HCT116 (cell line): ENCODE data around the gene GOLM1.

Source experiments
- ATF3 ChIP-seq: IDR thresholded peaks from 2 replicates; pipeline ENCODE4 v1.6.1; 2012
- EZH2 ChIP-seq: fragments of 200-600 bp; sonication (generic); IDR thresholded peaks from 2 replicates; pipeline ENCODE4 v1.6.1; 2017; ENCODE audit warnings: antibody characterized with exemption, mixed run types
- FOSL1 ChIP-seq: IDR thresholded peaks from 2 replicates; pipeline ENCODE4 v1.6.1; 2012; ENCODE audit warnings: low read depth
- POLR2A ChIP-seq: IDR thresholded peaks from 2 replicates; pipeline ENCODE4 v1.7.0; 2011; ENCODE audit warnings: borderline replicate concordance; ENCODE audit not compliant: insufficient read depth, insufficient read length; ENCODE audit errors: extremely low read depth
- POLR2AphosphoS5 ChIP-seq: IDR thresholded peaks from 2 replicates; pipeline ENCODE4 v1.6.1; 2011; ENCODE audit warnings: mild to moderate bottlenecking, low read depth, low read length, moderate library complexity
- RAD21 ChIP-seq: IDR thresholded peaks from 2 replicates; pipeline ENCODE4 v1.6.1; 2012; ENCODE audit warnings: low read depth, mild to moderate bottlenecking
- REST ChIP-seq: IDR thresholded peaks from 2 replicates; pipeline ENCODE4 v1.6.1; 2012; ENCODE audit warnings: low read depth
- SIN3A ChIP-seq: IDR thresholded peaks from 2 replicates; pipeline ENCODE4 v1.6.1; 2012; ENCODE audit warnings: low read depth
- SRF ChIP-seq: IDR thresholded peaks from 2 replicates; pipeline ENCODE4 v1.6.1; 2012; ENCODE audit warnings: low read depth
- TCF7L2 ChIP-seq: IDR thresholded peaks from 2 replicates; pipeline ENCODE4 v1.7.0; 2011; ENCODE audit warnings: borderline replicate concordance, inconsistent platforms; ENCODE audit not compliant: insufficient read depth, insufficient read length; ENCODE audit errors: extremely low read depth
- YY1 ChIP-seq: IDR thresholded peaks from 2 replicates; pipeline ENCODE4 v1.6.1; 2011; ENCODE audit warnings: low read length, low read depth, moderate library complexity, mild to moderate bottlenecking; ENCODE audit not compliant: insufficient replicate concordance; ENCODE audit errors: extremely low read depth
- ZNF274 ChIP-seq: fragments of 200-500 bp; sonication (Bioruptor generic); IDR thresholded peaks from 2 replicates; pipeline ENCODE4 v1.6.1; 2014; ENCODE audit warnings: mild to moderate bottlenecking, low read depth, low read length, inconsistent platforms
- TF ChIP-seq, protein P1 (sequence below), 3 experiments: fragments of 200-600 bp in 1 of 3; sonication (generic) in 1 of 3; IDR thresholded peaks in 2 of 3; conservative IDR thresholded peaks in 1 of 3; 2 replicates each; pipeline ENCODE4 v1.5.1; 2012 to 2017; ENCODE audit warnings: low read depth in 2 of 3, low read length in 2 of 3, antibody characterized with exemption in 1 of 3, borderline replicate concordance in 1 of 3, control low read depth in 1 of 3, mild to moderate bottlenecking in 1 of 3, mixed read lengths in 1 of 3, mixed run types in 1 of 3, moderate library complexity in 1 of 3; ENCODE audit not compliant: insufficient read depth in 1 of 3
- TF ChIP-seq, protein P2 (sequence below): IDR thresholded peaks from 2 replicates; pipeline ENCODE4 v1.6.1; 2012

GRCh38 chr9:86093788-86094555 lies 5.4 kb downstream of the GOLM1 start:
- TF ChIP-seq, protein P1, sequence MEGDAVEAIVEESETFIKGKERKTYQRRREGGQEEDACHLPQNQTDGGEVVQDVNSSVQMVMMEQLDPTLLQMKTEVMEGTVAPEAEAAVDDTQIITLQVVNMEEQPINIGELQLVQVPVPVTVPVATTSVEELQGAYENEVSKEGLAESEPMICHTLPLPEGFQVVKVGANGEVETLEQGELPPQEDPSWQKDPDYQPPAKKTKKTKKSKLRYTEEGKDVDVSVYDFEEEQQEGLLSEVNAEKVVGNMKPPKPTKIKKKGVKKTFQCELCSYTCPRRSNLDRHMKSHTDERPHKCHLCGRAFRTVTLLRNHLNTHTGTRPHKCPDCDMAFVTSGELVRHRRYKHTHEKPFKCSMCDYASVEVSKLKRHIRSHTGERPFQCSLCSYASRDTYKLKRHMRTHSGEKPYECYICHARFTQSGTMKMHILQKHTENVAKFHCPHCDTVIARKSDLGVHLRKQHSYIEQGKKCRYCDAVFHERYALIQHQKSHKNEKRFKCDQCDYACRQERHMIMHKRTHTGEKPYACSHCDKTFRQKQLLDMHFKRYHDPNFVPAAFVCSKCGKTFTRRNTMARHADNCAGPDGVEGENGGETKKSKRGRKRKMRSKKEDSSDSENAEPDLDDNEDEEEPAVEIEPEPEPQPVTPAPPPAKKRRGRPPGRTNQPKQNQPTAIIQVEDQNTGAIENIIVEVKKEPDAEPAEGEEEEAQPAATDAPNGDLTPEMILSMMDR (IDR thresholded peaks at IDR 0.05 in 2 of 3, conservative IDR thresholded peaks at IDR 0.05 in 1 of 3; ENCODE audit: borderline replicate concordance in 1 of 3, insufficient read depth in 1 of 3, low read depth in 2 of 3, low read length in 2 of 3) = no peak
- TF ChIP-seq REST = no peak
- TF ChIP-seq POLR2A = no peak
- TF ChIP-seq EZH2 = no peak
- no peak for TF ChIP-seq ZNF274
- TF ChIP-seq ATF3 = no peak
- TF ChIP-seq POLR2AphosphoS5 = no peak
- TF ChIP-seq, protein P2, sequence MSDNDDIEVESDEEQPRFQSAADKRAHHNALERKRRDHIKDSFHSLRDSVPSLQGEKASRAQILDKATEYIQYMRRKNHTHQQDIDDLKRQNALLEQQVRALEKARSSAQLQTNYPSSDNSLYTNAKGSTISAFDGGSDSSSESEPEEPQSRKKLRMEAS = no peak
- TF ChIP-seq SIN3A = no peak
- TF ChIP-seq RAD21 = no peak; the same call in 1 of the 2 replicates
- no peak for TF ChIP-seq YY1
- TF ChIP-seq FOSL1 = no peak
- no peak for TF ChIP-seq TCF7L2
- TF ChIP-seq SRF = no peak
